Ammon's horn (tissue), 1 donor: ENCODE results near the gene FRY.
"Not testable (repeated sequence)": the region's sequence is repeated elsewhere in the genome, so short reads cannot be mapped to it uniquely, and the experiment has no call there.

ENCODE experiments used
- DNase-seq: peaks from one replicate; pipeline ENCODE4 v3.0.0-alpha.2; 2016; ENCODE audit warnings: low spot score

FRY gene

DNA sequence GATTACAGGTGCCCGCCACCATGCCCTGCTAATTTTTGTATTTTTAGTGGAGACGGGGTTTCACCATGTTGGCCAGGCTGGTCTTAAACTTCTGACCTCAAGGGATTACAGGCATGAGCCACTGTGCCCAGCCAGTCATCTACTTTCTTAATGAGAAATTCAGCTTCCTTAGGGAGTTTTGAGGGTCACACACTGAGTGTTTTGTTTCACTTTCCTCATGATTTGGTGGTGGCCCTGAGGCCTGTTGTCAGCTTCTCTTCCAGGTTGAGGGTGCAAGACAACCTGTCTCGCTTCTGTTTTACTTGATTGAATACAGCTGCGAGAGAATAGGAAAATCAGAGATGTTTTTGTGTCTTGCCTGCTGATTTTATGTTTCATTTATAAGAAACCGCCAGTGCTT is 9.9 kb downstream of the FRY start:
- no peak for DNase-seq

DNA sequence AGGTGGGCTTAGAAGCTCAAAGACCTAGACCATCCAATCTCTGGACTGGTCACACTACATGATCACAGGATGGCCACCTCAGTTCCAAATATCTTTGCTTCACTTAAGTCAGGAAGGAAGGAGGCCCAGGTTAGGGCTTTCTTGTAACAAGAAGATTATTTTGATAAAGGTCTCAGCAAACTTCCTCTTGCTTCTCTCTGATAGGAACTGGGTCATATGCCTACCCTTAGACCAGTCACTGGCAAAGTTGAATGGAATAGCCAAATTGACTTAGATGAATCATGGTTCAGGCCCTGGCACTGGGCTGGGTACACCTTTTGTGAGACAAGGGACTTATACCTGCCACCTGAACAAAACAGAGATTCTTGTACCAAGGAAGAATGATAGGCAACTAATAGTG is 11.0 kb downstream of the FRY start:
- no peak for DNase-seq

DNA sequence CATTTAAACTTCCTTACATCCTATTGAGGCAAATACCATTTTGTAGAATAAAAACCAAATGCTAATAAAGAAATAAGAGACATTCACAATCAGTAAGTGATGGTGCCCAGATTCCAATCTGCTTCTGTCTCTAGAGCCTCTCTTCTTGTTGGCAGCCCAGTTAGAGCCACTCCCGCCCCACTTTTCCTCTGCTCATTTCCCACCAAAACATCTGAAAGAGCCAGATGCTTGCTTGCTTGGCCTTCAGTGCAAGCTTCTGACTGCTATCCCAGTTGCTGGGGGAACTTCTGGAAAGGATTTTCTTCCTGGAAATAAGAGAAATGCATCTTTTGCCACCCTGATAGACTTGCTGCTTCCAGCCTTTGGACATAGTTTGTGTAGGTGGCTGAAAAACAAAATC is 12.9 kb downstream of the FRY start:
- DNase-seq, result no peak

DNA sequence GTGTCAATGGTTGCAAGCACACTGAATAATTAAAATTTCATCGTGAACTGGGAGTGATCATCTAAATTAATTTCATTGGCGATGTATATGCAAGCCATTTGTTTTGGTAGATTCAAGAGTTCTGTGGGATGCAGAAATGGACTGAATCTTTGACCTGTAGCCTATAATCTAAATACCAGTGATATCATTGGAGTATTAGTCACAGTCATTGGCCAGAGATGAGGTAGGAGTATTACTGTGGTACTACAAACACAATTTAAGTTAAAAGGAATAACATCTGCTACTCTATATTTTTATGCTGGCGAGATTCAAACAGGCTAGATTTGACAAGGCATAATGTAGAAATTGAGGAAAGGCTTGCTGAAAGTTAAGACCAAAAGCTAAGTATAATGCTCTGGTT is 14.0 kb downstream of the FRY start:
- no peak for DNase-seq

DNA sequence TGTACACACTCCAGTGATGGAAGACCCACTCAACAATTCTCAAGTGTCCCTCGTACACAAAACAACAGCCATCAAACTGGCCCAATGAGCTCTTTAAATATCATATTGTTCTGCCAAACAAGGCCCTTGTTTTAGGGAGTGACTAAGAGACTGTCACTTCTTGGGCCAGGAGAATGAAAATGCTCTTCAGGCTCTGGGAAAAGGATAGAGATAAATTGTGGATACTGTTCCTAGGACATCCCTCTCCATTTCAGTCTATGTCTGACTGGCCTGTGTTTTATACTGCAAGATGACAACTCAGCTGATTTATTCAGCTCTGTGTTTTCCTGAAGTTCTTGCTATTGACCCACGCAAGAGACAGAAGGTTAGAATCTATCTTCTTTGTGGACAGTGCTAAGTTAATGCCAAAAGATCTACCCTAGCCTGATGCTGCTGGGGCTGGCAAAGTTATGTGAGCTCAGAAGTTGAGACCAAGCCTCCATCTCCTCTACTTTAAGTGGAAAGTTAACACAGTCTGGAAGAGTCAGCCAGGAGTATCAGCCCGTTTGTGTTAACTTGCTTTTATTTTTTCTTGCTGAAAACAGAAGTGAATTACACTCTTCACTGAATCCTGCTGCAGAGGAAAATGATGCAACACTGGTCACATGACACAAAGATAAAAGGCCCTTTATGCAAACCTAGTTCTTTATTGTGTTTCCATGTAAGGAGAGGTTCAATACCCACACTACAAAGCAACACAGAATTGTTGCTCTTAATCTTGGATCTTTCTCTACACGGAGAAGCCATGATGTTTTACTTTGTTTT is 14.6 kb downstream of the FRY start:
- DNase-seq, result peak; percentile 80

DNA sequence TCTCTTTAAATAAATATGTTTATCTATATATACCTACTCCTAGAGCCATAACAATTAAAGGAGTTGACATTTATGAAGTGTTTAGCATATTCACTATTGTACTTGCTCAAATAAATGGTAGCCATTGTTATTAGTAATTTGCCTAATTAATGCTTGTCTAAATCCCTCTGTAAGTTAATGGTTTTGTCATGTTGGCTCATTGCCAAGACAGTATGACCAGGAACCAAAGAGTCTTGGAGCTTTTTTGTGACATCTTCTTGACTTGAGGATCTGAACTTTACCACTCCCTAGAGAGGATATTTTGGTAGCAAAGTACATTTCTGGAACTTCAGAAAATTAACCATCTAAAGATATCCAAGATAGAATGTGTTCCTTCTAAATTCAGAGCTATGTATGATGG is 15.5 kb downstream of the FRY start:
- DNase-seq, result no peak

DNA sequence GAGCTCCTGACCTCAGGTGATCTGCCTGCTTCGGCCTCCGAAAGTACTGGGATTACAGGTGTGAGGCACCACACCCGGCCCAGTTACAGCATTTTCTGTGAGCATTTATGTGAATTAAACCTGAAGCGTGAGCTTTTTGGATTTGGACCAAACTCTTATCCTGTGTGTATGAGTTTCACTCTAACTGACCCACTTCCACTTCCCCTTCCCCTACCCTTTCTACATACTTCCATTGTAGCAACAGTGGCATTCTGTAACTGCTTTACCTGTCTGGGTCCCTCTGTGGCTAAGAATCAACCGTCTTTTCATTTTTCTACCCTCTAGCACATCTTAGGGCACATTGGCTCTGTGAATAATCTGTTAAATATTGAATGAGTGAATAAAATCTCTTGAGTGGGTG is 16.2 kb downstream of the FRY start:
- DNase-seq, result no peak

DNA sequence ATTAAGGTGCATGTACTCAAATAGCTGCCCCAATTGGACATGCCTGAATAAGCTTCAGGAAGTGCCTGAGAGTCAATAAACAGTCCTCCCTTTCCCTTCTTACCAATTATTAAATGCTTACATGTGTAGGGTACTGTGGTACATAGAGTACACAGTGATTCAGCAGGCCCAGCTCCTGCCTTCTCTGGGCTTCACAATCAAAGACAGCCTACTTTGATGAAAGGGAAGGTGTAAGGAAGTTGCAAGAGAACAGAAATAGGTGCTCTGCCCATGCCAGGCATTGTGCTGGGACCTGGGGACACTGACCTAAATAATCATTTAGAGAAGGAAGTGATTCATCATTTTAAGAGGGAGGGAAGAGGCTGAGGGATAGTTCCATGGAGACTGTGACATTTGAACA is 17.2 kb downstream of the FRY start:
- no peak for DNase-seq

DNA sequence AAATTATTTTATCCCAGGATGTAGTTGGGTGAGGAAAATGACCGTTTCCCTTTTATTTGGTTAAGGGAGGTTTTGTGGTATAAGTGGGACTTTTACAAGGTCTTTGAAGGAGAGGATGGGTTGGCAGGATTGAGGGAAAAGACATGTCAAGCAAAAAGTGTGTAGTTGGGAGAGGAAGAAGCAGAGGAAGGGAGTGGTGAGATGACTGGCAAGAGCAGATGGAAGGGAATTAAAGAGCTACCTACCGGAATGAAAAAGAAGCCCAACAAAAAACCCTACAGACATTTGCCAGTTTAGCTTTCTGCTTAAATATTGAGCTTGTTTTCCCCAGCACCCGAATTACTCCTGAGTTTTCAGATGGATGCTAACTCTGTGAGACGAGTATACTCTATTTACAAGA is 19.6 kb downstream of the FRY start:
- no peak for DNase-seq

DNA sequence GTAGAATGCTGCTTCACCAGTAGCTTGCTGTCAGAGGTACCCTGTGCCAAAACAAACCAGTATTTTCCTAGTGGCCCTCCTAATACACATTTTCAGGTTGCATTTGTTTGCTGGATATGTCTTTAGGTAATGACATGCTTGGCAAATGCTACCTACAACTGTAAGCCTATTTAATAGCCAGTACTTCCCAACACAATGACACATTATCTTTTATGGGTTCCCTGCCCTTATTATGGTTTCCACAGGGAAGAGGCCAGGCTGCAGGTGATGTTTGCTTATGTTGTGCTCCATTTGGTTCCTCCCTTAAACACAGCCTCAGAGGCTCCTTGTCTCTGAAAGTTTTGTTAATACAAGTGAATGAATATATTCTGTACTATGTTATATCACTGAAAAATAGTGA is 24.7 kb downstream of the FRY start:
- no peak for DNase-seq

DNA sequence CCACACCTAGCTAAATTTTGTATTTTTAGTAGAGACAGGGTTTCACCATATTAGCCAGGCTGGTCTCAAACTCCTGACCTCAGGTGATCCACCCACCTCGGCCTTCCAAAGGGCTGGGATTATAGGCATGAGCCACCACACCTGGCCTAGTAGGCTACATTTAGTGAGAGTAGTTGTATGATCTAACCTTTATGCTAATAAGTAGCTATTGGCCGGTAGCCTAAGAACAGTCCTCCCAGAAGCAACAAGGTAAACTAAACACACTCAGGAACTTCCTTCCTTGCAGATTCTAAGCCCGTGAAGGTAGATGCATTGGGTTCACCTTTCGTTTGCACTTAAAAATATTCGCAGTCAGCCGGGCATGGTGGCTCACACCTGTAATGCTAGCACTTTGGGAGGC is 25.8 kb downstream of the FRY start:
- not testable (repeated sequence) for DNase-seq

DNA sequence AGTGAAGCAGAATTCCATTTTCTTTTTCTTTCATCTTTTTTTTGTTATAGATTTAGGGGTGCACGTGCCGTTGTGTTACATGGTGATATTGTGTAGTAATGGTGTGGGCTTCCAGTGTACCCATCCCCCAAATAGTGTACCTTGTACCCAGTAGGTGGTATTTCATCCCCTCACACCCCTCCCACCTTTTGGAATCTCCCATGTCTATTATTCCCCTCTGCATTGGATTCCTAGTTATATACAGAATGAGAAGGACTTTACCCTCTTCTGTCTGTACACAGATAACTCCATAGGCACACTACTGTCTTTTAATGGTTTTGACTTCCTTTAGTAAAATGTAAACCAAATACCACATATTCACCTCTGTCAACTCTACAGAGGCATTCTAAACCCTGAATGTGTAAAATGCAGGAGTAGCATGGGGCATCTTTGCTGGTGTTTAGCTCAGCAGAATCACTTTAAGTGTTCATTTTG is 28.0 kb downstream of the FRY start:
- no peak for DNase-seq

DNA sequence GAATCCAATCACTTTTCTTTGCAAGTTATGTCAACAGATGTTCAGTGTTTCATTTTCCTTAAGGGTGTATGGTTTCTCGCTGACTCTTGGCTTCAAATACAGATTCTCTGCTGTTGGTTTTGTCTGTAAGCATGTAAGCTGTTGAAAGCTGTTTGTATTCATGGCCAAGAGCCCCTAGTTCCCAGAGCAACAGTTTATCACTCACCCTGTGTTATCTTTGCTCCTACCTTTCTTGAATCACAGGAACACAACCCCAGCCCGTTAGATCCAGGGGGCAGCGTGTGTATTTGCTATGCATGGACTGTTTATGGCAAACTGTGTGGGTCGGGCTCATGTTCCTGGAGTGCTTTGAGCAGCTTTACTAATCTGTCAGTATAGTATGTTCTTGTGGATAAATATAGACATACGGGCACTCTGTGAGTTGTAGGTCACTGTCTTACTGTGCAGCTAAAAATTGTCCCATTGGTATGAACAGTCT is 28.9 kb downstream of the FRY start:
- DNase-seq, result no peak

DNA sequence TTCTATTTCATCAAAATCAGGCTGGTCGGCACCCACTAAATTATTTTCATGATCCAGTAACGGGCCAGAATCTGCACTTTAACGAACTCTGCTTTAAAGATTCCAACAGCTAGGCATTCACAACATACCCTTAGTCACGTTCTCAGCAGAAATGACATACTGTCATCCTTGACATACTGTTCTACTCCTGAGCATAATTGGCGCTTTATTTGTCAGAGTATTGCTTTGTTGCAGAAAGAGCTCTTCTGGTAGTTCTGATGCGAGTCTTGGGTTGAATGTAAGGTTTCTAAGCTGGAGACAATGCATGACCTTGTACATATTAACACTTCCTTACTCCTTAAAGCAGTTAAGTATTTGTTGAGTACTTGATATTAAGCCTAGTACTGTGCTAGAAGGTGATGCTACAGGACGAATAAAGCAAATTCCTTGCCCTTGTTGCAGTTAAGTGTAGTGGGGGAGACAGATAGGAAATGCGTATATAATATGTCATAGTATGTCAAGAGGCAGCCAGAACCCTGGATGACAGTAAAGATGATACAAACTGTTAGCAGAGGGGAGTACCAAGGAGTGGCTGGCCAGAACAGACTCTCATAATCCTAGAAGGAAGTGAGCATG is 32.2 kb downstream of the FRY start:
- DNase-seq, result no peak

DNA sequence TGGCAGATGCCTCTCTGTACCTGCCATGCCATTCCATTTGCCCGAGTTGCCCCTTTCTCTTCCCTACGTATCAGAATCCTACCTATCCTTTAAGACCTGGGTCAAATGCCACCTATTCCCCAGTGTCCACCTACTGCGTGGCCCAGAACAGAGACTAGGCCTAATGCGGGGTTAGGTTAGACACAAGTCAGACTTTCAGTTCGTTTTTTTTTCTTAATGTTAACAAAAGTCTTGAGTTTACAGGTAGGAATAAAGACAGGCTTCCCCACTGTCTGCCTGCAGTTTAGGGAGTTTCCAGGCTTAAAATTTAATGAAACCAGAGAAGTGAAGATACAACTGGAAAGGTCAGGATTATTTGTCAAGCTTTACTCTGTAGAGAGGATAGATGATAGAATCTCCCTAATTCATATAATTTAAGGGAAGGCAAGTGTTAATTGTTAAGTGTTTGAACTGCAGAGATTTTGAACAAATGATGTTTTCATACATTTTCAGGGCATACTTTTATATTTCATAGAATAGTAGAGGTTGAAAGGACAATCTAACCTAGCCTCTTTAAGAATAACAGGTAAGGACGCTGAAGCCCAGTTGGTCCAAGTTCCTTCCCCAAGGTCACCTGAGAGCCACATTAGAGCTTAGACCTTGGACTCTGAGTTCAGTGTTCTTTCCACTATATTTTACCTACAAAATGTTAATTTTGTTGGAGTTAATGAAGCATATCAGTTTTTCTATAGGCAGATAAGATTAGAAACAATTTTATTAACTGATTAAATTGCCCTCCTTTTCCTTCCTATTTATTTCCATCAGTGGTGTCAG is 35.8 kb downstream of the FRY start:
- DNase-seq, result no peak

DNA sequence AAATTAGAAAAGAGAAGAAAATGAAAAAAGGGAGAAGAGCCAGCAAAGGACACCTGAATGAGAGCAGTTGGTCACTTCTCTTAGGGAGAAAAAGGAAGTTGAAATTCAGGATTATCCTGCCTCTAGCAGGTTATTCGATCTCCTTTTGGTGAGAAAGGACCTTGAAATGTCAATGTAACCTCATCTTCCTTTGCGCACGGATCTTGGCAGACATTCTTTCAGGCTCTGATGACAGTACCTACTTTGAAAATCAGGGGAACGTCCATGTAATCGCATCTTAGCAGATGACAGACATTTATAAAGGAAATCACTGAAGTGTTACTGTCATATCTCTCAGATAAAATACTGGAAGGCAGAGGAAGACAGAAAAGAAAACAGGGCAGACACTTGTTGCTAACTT is 36.7 kb downstream of the FRY start:
- no peak for DNase-seq

DNA sequence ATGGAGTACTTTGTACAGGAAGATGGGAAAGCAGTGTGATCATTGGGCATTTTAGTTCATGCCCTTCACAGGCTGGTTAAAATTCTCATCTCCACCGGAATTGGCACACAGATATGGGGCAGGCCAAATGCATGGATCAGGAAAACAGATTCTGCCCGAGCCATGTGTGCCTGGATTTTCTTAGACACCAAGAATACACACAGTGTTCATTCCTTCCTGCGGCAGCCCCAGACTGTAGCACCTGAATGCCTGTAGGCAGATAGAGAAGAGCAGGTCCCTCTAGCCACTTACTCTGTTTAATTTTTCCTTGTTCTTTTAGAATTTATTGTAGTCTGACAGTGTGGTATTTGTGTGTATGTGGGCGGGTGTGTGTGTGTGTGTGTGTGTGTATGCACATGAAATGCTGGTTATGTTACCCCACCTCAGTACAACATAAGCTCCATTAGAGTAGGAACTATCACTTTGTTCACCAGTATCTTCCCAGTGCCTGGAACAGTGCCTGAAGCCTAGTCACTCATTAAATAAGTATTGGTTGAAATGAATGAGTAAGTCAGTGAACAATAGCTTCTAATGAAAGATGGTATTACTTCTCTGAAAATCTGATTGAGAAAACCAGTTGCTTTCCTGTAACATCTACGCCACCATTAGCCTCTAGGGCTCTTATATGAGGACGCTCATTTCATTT is 41.7 kb downstream of the FRY start:
- DNase-seq, result no peak

DNA sequence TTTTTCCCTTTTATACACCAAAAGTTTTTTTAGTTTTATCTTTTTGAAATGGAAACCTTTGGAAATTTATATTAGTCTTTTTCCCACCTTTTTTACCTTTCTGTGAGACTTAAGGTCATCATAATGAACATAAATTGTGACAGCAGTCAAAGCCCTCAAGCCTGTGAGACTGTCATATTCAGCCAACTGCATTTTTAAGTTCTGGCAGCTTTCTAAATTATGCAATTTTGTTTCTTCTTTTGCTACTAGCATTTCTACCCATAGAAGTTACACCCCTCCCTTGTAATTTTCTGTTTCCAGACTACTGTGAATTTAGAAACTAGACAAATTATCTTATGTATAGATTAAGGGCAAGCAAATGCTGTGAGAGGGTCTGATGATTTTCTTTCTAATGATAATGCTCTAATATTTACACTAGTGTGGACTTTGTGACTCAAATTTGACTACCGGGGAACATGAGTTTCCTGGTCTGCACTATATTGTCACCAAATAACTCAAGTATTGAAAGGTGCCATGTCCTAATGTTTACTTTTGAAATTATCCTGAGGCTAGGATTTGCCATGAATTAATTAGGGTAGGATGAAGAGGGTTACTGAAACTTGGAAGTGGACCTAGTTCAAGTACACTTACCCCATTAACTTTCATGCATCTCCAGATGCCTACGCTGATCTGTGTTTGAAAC is 43.7 kb downstream of the FRY start:
- DNase-seq, result no peak

DNA sequence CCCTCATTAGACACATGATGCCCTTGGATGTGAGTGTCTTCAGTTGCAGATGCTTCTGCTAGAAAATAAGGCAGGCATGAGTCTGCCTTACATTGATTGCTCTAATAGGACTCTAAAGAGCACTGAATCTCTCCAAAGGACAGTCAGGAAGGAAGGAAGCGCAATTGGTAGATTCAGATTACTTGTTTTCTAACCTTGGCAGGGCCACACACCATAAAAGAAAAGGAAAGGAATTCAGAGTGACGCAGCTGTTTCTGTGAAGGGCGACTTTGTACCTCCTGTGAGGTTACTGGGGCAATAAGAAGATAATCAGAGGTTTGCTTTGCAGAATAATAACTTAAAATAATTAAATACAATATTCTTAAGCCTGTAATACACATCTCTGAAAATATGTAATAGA is 48.0 kb downstream of the FRY start:
- DNase-seq, result no peak

DNA sequence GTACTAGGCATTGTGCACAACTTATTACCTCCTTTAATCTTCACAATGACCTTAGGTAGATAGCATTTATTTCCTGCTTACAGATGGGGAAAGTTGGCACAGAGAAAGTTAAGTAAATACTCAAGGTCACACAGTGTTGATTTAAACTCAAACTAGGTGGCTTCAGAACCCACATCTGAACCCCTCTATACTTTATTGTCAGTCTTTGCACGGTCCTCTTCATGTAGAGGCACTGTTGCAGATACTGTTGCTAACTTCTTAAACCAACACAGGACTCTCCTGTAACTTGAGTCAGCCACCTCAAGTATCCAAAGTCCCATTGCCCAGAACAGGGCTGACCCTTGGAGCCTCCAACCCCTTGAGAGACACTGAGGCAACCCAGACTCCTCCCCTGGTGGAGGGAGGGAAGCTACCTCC is 48.8 kb downstream of the FRY start:
- DNase-seq, result no peak

DNA sequence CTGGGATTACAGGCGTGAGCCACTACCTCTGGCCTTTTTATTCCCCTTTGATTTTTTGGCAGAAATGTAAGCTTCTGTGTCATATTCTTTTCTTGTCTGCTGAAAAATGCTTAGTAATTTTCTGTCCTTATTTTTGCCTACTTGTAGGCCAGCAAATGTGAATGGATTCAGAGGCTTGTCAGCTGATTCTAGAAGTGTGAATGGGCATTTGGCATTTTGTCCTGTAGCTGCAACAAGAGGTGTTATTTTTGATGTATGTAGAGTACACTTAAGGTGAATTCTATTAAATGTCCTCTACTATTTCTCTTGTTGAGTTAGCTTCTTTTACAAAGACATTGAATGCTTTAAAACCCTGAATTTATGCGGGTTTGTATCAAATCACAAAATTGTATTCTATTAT is 50.0 kb downstream of the FRY start:
- DNase-seq, result no peak

DNA sequence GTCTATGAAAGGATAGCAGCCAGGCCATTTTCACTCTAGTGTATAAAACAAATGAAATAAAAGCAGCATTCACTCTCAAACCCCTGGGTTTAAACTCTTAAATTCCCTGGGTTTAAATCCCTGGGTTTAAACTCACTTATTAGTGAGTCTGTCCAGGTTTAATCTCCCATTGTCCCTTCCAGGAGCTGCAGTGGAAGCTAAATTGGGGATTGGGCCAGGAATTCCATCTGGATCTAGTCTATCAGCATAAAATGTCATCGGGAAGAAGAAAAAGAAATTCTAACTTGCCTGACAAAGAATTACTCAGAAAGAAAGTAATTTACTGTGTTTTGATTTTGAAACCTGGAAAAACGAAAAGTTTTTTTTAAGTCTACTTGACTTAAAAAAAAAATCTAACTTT is 54.8 kb downstream of the FRY start:
- no peak for DNase-seq
